ENCODE results near the gene CDC42EP2.

The CDC42EP2 gene, protein sequence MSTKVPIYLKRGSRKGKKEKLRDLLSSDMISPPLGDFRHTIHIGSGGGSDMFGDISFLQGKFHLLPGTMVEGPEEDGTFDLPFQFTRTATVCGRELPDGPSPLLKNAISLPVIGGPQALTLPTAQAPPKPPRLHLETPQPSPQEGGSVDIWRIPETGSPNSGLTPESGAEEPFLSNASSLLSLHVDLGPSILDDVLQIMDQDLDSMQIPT

DNA sequence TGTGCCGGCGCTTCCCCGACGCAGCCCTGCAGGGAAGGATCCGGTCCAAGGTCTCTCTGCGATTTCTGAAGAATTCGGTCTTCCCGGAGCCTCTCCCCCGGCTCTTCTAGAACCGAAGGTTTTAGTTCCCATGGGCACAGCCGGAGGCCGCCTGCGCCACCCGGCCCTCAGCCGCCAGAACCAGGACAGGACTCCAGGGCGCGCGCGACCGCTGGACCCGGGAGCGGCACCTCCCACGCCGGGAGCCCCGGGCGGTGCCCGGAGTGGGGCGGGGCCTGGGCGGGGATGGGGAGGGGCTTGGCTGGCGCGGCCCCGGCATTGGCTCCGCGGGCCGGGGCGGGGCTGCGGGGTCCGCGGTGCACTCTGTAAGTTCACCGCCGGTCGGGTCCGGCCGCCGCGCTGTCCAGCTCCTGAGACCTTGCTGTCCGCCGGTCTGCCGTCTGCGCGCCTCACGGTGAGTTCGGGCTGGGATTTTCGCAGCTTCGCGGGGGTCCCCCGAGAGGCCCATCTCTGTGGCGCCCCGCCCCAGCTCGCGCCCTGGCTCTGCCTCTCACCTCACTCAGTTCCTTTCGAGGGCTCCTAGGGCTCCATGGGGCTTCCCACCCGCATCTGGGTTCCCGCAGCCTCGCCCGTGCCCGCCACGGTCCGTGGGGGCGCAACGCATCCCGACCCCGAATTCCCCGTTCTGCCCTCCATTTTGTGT, at the start of gene CDC42EP2:
CDC42EP2 (plus strand) TSS at position 366 of the 703 bp plus-strand sequence. CDS start 6,033 bp downstream, outside the sequence.
- no peak for DNase-seq

DNA sequence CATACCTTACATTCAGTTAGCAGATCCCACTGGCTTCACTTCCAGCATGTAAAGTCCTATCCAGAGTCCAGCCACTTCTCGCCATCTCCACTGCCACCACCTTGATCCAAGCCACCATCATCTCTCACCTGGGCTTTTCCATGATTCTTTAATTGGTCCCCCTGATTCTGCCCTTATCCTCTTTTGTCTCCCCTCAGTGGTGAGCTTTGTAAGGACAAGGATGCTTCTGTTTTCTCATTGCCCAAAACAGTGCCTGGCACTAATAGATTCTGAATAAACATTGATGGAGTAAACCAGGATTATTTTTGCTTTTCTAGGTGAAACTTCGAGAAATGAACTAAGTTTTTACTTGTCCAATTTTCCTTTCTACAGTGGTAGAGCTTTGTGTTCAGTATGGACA, 48.5 kb upstream of the CDC42EP2 start:
- DNase-seq, result no peak

DNA sequence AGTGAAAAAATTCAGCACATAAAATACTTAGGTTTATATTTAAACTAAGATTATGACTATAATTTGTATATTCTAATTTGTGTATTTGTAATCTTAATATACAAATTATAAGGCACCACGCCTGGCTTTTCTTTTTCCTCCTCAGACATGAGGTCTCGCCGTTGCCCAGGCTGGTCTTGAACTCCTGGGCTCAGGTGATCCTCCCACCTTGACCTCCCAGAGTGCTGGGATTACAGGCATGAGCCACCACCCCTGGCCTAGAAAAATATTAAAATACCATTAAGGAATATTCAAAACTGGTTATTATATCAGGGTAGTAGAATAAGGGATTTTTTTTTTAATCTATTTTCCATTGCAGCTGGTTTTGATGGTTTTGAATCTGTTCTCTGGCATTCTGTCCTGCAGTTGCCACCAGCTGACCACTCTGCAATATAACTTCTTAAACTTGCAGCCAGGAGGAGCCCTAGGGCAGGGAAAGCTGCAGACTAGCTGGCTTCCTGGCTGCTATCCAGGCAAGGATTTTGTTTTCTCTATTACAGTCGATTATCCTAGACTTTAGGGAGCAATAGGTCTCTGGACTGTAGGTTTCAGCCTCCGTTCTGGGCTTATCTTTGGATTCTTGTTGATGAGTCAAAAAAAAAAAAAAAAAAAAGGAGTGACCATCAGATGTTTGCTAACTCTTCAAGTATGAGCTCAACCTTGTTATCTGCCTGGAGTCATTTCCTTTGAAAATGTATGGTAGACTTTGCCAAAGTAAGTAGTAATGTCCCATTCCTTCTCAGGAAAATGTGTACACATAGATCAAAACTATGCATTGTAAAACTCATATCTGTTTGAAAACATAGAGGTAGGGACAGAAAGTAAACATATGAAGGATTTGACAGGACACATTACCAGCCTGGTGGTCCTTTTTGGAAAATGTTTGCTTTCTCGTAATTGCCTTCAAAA, 39.7 kb upstream of the CDC42EP2 start:
- DNase-seq, result no peak

DNA sequence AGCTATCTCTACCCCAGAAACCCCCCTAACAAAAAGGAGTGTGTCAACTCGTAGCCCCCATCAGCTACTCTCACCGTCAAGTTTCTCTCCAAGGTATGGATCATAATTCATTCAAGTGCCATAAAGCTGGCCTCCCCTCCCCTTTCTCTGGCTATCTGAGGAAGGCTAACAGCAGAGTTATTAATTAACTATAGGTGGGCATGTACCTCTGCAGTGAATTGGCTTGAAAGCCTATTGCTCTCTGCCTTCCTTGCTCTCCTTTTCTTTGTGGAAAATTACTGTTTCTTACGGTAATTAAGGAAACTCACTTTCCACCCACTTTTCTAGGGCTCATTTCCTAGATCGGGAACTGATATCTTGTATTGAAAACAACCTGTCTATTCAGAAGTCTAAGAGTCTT, 38.8 kb upstream of the CDC42EP2 start:
- no peak for DNase-seq

DNA sequence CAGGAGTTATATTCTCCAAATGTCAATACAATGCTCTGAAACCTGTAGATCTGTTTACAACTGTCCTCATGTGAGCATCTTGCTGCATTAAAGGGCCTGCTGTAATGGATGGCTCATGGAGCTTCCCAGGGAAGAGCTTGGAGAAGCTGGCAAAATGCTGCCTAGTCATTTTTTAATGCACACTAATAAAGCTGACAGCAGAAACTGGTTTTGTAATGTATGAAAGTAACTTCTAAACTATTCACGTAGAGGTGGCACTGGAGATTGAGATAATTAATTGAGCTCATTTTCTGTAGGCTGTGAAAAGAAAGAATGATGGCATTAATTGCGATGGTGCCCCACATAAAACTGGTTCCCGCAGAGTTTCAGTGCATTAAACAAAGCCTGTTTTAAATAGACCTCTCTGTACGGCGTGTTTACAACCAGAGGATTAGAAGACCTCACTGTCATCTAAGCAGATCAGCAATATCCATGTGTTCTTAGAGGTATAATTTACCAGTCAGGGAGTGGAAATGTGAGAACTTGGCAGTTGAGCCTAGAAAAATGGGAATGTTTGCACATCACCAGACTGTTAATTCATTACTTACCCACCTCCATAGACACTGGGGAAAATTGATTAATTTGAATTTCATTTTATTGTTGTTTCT, 36.9 kb upstream of the CDC42EP2 start:
- no peak for DNase-seq

DNA sequence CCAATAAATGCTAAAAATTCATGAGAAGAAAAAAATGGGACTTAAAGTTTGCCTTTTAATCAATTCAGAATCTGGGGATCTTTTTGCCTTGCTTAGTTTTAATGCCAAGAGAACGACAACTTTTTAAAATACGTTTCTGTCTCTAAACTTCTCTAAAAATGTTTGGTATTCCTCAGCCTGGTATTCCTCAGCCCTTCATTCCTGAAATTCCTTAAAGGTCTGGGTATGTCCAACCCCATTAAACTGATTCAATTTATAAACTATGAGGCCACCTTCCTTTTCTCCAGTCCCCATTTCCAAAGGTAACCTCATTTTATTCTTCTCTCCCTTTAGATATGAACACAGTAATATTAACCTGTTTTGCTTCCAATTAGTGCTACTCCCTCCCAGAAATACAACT, 36.3 kb upstream of the CDC42EP2 start:
- no peak for DNase-seq

DNA sequence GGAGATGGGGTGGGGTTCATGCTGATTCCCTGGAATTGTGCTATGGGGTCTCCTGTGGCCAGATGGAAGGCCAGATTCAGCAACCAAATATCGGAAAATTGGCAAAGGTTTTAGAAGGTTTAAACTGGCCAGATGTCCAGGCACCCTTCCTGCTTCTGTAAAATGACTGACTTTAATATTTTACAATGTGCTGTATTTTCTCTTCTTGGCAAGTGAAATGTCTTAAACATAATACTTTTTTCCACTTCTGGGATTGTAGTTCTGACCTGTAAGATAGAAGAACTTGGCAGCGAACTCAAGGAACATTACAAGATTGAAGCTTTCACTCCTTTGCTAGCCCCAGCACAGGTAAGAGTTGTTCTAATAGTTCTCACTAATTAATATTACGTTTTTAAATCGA, 35.4 kb upstream of the CDC42EP2 start:
- DNase-seq, result no peak

DNA sequence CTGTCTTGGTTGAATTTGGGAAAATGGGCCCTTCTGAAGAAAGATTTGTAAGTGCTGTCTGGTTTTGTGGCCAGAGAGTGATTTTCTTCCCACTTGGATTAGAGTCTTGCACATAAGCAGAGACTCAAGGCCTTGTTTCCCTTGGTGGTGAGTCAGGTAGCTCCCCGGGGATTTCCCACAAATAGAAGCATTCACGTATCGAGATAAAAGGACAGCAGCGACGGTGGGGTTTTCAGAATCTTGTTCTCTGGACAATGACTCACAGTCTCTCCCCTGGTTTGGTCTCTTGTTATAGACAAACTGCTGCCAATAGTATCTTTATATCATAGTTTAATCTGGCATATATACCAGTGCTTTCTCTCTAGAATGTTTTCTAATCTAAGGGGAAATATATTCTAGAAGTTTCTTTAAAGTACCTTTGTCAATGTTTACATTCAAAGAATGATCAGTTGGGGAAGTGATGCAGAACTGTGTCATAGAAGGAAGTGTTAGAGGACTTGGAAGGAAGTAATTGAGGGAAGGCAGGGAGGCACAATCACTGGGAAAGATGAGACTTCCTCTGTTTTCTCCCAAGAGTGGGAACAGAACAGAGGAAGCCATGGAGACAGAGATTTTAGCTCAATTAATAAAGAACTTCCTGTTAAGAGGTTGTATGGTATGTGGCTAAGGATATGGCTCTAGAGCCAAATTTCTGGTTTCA, 34.8 kb upstream of the CDC42EP2 start:
- DNase-seq, result no peak

DNA sequence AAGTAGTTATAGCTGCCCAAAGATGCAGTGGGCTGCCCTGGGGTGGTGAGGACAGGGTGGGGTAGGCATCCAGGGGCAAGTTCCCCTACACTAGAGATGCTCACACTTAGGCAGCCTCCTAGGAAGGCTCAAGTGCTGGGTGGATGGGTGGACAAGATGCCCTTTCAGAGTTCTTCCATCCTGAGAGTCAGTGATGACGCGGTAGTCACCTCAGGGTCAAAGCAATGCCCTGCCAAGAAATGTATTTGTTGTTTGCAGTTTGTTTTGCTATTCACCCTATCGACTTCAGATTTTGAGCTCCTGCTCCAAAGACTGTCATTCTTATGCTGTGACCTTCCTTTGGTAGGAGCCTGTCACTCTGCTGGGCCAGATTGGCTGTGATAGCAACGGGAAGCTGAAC, 34.0 kb upstream of the CDC42EP2 start:
- DNase-seq, result no peak

DNA sequence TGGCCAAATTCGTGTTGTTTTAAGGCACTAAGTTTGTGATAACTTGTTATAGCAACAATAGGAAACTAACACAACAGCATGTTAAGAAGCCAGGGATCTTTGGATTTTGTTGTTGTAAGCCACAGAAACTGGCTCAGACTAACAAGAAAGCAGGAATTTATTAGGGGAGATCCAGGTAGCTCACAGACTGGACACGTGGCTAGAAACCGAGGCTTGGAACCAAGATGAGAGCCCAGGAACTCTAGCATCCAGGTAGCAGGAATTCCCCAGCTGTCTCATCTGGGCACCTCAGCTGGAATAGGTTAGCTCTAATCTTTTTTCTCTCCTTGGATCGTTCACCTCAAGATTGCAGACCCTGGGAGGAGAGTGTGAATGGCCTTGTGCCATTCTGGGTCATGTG, 28.0 kb upstream of the CDC42EP2 start:
- no peak for DNase-seq

DNA sequence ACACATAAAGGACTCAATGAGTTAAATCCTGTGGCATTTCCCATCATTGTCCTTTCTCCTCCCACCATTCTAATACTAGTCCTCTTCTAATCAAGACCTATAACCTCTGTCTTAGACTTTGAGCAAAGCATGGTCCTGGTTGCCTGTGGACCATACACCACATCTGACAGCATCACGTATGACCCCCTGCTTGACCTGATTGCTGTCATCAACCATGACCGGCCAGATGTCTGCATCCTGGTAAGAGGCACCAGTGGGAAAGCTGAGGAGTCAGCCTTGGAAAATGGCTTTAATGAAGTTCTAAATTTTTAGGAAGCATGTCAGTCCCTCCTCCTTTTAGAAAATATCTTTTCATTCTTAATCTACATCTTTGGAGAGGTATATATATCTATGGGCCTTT, 27.1 kb upstream of the CDC42EP2 start:
- no peak for DNase-seq

DNA sequence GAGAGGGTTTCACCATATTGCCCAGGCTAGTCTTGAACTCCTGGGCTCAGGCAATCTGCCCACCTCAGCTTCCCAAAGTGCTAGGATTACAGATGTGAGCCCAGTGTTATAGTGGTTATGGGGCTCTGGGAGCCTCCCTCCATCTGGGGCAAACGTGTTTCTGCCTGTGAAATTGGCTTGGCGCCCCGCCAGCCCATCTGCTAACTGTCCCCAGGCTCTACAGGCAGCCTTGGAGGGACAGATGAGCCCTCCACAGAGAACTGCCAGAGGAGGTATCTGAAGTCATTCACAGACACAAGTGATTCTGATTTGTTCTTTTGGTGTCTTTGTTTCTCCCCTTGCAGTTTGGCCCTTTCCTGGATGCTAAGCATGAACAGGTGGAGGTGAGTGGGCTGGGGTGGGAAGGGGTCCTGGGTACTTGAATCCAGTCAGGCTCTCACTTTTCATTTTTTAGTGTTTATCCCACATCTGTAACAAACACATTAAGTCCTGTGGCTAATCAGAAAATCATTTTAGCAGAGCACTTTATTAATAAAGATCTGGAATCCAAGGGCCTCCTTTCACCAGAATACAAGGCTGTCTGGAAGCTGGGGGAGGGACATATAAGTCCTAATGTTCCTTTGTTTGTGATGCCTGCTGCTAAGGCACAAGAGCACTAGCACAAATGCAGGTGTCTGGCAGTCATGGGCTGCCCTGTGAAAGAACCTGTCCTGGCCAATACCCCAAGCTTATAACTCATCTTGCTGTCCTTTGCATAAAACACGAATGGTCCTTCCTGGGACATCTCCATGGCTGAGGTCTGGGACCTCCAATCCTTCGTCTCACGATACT, 25.7 kb upstream of the CDC42EP2 start:
- DNase-seq, result no peak

DNA sequence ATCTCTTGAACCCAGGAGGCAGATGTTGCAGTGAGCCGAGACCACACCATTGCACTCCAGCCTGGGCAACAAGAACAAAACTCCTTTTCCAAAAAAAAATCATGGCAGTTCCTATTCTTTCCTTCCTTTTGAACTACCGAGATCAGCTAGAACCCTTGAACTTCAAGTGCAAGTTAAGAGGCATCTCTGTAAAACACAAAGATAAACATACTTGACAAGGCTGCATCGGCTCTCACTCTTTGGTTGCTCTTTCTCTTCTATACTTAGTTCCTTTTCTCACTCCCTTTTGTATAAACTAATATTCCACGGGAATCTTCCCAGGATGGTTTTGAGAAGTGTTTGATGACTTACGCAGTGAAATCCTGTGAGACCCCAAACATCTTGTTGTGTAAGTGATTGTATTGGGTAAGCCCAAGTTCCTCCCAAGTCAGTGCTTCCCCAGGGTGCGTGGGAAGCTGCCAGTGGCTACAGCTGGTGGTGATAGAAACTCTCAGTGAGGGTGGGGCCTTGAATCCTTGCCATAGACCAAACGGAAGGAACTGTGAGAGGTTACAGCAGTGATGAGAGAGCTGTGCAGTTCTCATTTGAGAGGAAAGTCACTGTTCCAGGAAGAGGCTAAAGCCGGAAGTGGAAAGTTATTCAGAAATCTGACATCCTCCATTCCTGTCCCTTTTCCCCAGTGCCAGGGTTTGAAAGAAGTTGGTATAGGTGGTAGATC, 24.1 kb upstream of the CDC42EP2 start:
- no peak for DNase-seq

DNA sequence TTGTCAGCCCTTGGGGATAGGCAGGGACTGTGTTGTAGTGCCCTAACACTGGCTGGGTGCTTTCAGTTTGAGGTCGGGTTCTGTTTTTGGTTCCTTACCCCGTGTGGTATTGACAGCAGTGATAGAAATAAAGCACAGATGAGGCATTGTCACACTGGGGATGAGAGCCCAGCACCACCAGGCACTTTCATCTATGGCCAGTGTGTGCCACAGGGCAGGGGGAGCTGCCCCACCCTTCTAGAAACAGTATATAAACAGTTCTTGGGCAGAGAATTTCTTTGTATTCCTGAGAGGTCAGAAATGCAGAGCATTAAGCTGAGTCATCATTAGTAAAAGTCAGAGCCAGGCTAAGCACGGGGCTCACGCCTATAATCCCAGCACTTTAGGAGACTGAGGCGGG, 23.1 kb upstream of the CDC42EP2 start:
- DNase-seq, result no peak

DNA sequence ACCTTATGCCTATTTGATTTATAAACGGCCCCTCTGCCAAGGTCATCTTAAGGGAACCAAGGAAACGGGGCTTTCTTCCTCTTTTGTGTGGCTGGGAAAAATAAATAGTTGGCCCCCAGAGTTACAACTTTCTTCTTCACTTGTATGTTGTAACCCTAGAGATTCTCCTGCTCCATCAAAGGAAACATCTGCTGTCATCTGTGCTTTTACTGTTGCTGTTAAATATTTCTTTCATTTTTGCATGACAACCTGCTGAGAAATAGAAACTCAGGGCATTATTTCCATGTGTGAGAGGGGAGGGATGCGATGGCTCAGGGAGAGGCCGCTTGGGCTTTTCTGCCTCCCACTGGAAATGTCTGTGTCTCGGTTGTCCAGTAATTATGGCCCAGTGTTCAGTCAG, 21.8 kb upstream of the CDC42EP2 start:
- DNase-seq, result no peak

DNA sequence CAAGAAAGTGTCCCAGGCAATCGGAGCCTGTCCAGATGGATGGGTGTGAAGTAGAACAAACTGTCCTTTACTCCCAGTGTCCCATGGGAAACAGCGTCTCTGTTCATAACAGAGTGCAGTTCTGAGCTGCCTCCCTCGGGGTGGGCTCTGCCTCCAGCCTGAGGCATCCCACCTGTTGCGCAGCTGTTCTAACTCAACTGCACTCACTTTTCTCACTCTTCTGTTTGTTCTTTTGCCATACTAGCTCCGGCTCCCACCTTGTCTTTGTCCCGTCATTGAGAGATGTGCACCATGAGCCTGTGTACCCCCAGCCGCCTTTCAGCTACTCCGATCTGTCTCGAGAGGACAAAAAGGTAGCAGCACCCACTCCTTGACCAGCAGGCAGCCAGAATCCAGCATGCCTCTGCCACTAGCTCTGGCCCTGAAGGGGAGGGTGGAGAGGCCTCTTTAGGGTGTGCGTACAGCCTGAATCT, 20.7 kb upstream of the CDC42EP2 start:
- DNase-seq, result no peak

DNA sequence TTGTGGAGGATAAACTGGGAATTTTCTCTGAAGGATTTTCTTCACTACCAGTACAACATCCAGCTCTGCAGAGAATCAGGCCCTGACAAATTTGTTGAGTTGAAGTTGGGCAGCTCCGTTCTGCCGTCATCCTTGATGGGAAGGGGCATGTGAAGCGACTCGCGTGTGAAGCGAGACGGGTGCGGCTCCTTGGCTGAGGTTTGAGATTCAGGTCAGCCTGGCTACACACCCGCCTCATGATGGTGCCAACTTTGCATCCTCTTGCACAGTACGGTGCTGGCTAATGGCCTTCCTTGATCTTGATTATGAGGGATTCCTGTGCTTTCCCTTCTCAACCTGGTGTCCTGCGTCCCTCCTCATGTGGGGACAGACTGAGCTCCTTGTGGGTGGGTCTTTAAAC, 19.7 kb upstream of the CDC42EP2 start:
- no peak for DNase-seq

DNA sequence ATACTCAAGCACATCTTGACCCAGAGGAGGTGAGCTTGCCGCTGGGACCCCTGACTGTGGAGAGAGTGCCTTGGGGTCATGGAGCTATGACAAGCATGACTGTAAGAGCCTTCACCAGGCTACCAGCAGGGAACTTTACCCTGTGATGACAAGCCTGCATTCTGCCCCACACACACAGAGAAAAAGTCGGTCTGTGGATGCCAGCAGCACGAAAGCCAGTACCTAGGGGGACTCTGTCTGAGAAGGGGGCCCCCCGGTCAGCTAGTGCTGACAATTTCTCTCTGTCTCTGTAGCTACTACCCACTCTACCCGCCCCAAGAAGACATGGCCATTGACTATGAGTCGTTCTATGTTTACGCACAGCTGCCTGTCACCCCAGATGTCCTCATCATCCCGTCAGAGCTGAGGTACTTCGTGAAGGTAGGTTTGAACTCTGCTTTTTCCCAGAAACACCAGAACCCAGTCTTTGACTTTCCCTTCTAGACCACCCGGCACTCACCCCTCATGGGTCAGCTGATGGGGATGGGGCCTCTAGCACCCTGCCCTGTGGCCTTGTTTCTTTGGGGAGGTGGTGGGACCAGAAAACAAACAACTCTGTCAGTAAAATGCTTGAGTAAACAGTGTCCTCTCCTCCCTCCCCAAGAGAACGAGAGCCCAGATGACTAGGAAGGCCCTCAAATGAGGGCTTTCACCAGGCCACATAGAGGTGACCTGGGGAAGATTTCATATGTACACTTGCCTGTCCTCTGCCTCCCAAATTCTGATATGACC, 18.9 kb upstream of the CDC42EP2 start:
- DNase-seq, result no peak

DNA sequence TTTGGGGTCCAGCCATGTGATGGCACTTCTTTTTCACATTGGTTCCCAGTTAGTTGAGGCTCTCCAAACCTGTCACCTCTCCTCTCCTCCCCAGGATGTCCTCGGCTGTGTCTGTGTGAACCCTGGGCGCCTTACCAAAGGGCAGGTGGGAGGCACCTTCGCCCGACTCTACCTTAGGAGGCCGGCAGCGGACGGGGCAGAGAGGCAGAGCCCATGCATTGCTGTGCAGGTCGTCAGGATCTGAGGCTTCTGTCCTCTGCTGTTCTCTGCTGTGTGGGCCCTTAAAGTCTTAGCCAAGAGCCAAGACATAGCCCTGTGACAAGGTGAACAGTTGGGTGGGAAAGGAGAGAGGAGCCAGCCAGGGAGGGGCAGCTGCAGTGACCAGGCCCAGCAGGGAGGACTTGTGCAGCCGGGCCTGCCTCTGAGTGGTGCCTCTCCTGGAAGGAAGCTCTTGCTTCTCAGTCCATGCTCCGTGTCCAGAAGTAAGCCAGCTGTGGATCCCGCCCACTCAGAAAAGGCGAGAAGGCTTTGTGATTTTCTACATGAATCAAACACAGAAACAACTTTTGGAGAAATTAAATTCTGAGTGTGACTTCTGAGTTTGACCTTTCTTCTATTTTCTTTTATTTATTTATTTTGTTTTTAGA, 17.5 kb upstream of the CDC42EP2 start:
- no peak for DNase-seq
